ENCODE data around the gene CEMIP.

CEMIP gene

DNA sequence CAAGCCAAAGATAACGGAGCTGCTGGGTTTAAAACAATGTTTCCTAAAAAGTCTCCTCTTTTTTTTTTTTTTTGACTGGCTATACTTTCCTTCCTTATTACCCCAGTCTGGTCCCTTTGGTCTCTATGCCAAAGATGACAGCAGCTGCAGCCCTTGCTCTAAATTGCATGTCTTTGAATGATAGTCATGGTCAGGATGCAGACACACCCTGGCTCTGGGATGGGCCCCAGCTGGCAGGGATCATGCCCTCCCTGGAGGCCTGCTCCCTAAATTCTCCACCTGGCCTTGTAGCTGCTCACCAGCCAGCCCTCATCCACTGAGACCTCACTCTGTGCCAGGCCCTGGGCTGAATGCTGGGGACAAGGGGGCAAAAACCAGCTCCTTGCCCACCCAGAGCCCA, 114.6 kb downstream of the CEMIP start:
- DNase-seq = no peak

DNA sequence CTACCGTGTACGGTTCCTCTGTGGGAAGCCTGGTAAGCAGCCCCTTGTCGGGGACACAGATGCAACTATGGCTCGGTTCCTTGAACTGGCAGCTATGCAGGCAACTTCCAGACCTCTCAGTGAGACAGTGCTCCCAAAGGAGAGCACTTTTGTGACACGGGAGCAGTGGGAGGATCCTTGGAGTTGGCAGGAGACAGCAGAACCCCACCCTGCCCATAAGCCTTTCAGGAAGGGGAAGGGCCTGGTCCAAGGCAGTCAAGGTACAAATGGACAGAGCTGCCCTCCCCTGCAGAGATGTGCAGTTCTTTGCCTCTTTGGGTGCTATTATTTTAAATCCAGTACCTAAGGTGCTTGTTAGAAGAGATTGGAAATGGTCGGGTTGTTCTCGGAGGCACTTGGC, 115.9 kb downstream of the CEMIP start:
- DNase-seq = no peak

DNA sequence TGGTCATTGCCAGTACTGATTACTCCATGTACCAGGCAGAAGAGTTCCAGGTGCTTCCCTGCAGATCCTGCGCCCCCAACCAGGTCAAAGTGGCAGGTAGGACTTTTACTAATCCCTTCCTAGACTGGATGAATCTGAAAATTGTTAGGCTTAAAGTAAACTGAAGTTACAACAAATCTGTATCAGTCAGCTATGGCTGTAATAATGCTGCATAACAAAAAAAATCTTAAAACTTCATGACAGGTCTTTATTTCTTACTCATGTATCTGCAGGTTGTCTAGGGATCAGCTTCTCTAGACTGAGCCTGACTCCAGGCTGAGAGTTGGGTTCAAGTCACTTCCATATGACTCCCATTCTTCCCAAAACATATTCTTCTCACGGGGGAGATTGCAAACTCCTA, 116.8 kb downstream of the CEMIP start:
- no peak for DNase-seq

DNA sequence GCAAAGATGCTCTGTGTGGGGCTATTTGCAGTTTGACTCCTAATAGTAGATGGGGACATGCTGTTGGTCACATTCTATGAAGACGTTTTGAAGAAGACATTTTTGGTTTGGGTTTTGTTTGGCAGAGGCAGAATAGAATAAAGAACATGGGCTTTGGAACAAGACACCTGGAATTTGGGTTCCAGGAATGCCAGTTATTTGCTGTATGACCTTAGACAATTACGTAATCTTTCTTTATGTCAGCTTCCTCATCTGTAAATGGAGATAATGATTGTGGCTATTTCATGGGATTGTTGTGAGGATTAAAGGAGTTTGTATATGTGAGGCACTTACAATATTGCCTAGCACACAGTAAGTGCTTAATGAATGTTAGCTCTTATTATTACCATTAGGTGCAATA, 118.9 kb downstream of the CEMIP start:
- no peak for DNase-seq

DNA sequence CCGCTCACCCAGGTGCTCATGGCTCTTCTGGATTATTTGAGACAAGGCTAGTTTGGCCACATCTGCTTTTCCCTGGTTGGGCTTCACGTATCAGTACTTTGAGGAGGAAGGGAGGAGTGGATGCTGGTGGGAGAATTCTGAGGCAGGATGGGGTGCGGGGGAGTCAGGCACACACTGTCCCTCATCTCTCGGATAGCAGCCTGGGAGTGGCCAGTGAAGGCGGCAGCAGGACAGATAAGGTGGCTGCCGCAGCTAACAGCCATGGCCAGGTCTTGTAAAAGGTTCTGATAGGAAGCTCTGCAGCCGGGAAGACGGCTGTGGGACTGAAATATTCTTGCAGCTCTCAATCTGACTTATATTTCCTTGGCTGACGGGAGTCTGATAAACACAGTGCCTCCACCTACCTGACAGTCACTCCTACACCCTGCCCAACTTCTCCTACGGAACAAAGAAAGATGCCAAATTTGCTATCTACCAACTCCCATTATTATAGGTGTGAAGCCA, 123.2 kb downstream of the CEMIP start:
- DNase-seq = no peak

DNA sequence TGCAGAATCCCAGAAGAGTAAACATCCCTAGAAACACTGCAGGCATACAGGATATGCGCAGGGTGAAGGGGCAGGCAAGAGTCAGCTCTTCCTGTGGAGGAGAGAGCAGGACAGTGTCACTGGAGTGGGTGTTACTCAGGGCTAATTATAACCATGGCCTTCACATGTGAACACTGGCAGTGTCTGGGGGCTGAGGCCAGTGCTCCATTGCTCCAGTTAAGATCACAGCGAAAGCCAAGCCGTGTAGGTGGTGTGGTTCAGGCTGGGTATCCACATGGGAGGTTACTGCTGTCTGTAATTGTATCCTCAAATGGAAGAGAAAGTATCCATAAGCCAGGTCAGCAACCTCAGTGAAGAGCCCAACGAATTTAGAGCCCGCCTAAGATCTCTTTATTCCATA, 125.8 kb downstream of the CEMIP start:
- peak in 1 of 2 donors; percentile 4 for DNase-seq

DNA sequence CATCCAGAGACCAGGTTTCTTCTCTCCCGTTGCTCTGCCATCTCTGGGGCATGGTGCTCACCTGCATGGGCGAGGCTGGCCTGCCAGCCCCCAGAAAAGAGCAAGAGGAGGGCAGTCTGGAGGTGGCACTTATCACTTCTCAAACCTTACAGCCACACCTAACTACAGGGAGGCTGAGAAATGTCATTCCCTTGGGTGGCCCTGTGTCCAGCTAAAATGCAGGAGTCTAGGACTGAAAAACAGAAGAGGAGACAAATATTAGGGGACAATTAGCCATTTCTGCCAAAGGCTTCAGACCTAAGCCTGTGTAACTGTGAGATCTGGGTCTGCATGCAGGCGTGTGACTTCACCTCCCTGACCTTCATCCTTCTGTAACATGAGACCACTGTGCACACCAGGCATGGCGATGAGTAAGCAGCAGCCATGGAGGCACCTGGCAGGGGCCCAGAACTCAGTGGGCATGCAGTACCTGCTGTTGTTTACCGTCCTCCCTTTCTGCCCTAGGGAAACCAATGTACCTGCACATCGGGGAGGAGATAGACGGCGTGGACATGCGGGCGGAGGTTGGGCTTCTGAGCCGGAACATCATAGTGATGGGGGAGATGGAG, 127.1 kb downstream of the CEMIP start:
- DNase-seq = no peak

DNA sequence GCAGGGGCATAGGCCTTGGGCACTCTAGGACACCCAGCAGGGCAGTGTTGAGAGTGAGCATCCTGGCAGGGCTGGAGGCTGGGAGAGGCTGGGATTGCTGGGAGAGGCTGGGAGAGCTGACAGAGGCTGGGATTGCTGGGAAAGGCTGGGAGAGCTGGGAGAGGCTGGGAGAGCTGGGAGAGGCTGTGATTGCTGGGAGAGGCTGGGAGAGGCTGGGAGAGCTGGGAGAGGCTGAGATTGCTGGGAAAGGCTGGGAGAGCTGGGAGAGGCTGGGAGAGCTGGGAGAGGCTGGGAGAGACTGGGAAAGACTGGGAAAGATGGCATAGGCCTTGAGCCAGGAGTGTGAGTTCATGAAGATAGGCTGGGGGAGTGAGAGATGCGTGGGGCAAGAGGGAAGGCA, 132.7 kb downstream of the CEMIP start:
- DNase-seq = no peak

DNA sequence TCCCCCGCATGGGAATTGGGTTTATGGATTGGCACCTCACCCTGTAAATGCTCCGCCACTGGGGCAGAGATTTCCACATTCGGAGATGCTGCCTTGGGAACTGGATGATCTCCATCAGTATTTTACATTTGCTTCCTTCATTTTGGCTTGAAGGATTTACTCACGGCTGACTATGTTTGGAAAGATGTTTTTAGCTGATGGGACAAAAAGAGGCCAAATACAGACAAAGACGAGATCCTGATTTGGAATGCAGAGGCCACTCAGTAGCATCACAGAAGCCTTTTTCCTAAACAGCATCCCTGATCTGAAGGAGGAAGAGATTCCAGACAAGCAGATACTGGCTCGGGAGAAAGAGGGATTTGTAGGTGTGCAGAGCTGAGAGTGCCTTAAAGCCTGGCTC, 133.5 kb downstream of the CEMIP start:
- DNase-seq = no peak

DNA sequence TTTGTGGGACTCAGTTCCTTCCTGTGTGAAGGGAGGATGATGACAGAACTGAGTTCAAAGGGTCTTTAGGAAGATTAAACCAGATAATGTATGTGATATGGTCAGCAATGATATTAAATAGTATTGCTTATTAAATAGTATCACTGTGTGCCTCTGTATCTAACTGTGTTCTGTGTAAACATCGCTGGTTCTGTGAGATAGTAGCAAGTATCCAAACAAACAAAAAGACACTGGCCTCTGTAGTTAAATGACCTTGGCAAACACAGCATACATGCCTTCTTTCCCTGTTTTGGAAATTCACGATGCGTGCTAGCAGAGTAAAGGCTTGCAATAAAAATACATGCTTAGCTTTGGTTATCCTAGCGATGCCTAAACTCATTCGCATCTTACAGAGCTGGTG, 134.4 kb downstream of the CEMIP start:
- no peak for DNase-seq

DNA sequence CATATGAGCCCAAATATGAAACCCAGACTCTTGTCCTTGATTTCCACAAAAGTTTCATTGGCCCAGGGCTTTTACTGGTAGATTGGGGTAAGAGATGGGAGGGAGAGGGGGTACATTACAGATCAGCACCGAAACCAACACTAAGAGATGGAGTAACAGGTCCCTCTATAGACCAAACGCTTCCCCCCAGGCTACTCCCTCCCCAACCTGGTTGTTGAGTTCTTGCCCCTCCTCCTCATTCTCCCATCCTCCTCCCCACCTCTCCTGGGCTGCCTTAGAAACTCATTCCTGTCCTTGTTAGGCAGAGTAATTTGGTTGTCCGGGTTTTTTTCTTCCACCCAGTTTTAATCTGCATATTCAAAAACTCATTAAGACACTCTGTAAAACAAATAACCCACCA, 136.3 kb downstream of the CEMIP start:
- no peak for DNase-seq

DNA sequence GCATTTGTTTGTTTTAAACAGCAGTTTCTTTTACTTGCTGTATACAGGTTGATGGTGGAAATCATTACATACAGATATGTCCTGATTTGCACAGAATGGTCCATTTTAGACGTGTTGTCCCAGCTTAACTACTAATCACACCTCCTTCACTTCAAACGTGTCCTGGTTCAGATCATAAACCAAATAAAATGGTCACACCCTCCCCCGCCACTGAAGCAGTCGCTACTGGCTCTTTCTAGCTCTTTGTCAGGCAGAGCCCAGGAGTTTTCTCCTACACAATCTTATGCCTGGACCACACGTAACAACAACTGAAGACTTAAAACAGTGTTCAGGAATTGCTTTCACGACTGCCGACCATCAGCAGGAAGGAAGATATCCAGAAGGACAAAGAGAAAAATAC, 136.9 kb downstream of the CEMIP start:
- no peak for DNase-seq

DNA sequence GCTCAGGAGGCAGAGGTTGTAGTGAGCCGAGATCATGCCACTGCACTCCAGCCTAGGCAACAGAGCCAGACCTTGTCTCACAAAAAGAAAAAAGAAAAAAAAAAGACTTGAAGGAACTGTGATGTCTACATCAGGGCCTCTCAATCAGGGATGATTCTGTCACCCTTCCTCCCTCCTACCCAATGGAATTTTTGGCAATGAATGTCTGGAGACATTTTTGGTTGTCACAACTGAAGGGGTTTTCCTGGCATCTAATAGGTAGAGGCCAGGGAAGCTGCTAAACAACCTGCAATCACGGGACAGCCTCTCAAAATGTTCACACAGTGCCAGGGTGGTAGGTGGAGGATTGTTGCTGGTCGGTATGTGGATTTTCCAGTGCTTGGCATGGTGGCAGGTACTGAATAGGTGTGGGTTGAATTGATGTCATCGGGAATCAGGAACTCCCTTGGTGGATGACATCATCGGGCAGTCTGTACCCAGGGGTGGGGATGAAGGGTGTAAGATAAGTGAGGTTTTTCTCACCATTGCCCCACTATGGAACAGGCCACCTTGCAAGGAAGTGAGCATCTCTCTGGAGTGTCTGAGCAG, 139.1 kb downstream of the CEMIP start:
- peak; percentile 33 to 80 for DNase-seq

DNA sequence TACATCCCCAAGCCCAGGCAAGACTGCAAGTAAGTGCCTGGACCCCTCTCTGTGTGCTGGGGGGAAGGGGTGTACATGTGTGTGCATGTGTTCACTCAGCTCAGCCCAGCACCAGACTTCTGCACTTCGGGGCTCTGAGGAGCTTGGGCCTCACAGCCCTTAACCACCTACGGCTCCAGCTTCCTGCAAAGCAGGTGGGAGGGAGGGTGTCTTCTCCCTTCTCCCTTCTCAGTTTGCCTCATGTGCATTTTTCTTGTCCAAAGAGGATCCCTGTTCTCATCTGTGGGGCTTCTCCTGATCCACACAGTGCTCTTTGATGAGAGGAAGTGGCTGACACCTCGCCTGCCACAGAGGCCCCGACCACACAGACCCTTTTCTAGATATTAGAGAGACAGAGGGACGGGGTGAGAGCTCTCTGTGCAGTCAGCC, 141.1 kb downstream of the CEMIP start:
- DNase-seq = no peak

DNA sequence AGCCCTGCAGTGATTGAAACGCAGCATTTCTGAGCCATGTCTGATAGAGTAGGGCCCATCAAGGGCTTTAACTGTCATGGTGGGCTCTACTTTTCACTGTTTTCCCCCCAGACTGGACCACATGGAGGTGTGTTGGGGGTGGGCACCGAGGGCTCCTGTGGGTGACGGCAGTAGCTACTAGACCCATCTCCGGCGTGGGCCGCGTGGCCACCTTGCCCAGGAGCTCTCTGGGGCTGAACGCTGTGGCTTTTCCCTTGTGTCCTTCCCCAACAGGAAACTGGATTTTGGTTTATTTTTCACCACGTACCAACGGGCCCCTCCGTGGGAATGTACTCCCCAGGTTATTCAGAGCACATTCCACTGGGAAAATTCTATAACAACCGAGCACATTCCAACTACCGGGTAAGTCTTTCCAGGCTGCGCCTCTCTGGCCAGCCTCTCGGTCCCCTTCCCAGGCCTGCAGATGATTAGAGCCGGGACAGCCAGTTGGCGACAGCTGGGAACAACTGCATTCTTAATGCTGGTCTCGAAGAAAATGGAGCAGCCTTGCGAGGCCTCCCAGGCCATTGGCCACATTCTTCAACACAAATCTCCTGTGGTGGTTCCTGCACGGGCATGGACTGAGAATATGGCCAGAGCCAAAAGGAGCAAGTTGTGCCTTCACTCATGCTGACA, 142.7 kb downstream of the CEMIP start:
- no peak for DNase-seq

DNA sequence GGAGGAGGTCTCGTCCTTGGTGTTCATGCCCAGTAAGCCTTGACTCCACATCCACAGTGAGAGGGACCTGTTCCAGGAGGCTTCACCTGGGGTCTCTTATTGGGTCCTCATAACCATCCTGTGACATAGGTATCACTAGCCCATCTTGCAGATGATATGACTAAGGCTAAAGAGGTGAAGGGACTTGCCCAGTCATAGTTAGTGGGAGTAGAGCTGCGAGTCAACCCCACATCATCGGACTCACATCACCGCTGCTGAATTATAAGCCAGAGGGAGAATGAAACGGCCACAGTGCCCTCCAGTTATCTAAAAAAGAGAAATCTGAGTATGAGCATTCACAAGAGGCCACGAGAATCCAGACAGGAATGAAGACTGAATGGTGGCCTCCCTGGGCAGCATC, 144.5 kb downstream of the CEMIP start:
- DNase-seq = no peak

DNA sequence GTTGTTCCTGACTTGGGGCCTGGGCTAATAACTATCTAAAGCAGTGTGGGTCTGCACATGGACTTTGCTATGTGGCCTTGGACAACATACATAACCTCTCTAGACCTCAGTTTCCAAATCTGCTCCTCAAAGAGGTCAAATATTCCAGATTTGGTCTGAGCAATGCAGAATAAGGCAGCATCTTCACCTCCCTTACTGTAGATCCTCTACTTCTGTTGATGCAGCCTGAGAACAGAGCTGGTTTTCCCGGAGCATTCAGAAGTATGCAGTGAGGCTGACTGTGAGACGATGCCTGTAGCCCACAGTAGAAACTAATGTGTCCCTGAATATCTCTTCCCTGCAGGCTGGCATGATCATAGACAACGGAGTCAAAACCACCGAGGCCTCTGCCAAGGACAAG, 145.1 kb downstream of the CEMIP start:
- no peak for DNase-seq

DNA sequence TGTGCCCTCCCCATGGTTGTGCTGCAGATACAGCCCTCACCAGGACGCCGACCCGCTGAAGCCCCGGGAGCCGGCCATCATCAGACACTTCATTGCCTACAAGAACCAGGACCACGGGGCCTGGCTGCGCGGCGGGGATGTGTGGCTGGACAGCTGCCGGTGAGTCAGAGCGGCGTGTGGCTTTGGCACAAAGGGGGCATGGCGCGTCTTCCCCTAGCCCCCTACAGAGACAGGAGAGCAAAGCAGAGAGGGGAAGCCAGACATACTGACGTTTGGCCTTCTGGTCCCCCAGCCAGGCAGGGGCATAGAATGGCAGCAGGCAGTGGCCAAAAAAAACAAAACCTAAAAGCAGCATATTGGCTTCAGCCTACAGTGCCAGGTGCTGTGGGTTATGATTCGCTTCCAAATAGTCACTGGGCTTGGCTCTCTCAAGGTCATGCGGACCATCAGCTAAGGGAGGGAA, 146.5 kb downstream of the CEMIP start:
- no peak for DNase-seq

DNA sequence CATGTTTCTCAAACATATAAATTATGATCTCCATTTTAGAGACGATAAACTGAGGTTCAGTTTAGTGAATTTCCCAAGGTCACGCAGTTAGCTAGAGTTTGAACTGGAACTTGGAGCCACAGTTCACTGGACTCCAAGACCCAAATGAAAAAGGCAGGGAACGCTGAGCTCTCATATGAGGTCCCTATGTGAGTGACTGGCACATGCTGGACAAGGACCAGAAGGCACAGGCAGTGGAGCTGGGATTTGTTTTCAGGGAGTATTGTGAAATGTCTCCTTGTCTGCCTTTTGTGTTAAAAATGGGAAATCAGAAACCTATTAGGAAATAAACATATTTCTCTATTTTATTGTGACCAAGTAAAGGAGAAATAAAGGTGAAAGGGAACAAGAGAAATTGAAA, 147.0 kb downstream of the CEMIP start:
- DNase-seq = peak; percentile 7

DNA sequence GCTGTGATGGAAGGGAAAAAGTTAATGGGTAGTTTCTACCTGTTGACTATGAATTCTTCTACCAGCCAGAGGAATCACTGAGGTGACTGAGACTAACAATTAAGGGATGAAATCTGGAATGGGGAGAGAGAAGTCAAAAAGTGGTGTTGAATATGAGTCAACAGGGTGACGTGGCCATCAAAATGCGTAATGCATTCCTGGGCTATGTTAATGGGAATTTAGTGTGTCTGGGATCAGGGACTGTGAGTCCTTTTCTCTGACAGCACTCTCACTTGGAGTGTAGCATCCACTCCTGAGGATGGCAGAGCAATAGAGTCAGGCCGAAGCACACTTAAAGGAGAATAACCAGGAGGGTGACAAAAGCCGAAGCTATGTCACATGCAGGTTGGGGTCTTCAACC, 150.1 kb downstream of the CEMIP start:
- no peak for DNase-seq

DNA sequence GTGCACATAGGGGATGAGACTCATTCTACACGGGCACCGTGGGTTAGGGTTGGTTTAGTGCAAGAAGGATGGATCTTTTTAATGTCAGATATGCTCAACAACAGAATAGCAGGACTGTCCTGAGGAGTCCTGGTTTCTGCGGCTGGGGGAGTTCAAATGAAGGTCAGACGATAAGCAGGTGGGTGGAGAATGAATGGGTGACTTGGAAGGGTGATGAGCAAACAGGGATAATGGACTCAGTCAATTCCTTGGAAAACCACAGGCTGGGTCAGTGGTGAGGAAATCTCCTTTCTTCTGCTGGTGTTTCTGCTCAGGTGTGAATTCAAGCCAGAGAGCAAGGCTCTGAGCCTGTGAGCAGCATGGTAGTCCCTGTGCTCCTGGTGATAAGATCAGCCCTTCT, 150.5 kb downstream of the CEMIP start:
- no peak for DNase-seq

DNA sequence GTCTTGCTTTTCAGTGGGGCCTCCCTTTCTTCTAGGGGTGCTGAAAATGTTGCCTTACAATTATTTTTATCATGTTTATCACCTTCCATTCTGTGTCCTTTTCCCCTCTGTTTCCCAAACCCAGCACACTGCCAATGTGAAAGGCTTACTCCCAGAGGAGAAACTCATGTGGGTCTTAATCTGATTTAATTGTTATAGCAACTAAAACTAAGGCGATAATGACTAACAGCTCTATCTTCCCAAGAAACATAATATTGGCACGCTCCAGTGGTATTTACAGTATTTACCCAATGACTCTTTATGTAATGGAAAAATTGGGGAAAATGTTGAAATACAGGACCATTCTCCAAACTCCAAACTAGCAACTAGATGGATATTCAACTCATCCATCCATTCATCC, 152.0 kb downstream of the CEMIP start:
- DNase-seq = no peak

DNA sequence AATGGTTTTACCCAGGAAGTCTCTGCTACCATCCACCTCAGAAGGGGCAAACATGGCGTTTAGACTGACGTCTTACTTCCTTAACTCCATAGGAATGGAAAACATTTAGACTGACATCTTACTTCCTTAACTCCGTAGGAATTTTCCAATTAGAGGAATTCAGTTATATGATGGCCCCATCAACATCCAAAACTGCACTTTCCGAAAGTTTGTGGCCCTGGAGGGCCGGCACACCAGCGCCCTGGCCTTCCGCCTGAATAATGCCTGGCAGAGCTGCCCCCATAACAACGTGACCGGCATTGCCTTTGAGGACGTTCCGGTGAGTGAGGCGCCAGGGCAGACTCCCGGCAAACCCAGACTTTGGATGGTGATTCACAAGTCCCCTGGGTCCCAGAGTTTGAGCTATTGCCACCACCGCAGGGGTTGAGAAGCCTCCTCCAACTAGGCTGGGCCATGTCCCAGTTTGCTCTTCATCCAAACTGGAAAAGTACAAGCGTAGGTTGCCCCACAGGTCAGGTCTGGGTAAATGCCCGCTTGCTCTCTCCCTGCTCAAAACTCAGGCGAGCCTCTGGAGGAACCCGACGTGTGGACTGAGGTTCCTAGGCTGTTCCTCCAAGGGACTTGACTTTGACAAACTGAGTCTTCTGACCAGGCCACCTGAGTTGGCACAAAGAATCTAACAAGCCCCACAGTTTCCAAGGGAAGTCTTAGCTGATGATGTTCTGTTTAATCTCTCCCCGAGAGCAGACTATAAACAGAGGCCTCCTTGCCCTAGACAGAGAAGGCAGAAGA, 152.7 kb downstream of the CEMIP start:
- no peak for DNase-seq

DNA sequence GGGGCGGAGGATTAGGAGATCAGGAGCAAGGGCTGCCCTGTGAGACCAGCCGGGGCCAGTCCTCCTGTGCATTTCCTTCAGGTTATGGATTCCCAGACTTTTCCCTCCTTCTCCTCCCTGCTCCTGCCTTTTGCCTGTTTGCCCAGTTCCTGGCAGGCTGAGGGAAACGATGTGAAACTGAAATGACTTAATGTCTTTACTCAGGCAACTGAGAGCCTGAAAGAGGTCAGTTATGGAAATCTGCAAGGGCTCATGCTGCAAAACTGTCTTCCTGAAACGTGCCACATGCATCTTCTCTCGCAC, 153.3 kb downstream of the CEMIP start:
- DNase-seq = no peak

All from inflammatory macrophage treated with lipopolysaccharide for 1 hour (primary cell).